ENCODE data around the gene SGCD. TPM values are rescaled to one million over a fixed set of nuclear protein-coding genes. Genes with fewer than 3 reads are reported as not detected.

SGCD gene
- 1 to 10 TPM; 5.1 to 8.1 (median 6.5) TPM for total RNA-seq

DNA sequence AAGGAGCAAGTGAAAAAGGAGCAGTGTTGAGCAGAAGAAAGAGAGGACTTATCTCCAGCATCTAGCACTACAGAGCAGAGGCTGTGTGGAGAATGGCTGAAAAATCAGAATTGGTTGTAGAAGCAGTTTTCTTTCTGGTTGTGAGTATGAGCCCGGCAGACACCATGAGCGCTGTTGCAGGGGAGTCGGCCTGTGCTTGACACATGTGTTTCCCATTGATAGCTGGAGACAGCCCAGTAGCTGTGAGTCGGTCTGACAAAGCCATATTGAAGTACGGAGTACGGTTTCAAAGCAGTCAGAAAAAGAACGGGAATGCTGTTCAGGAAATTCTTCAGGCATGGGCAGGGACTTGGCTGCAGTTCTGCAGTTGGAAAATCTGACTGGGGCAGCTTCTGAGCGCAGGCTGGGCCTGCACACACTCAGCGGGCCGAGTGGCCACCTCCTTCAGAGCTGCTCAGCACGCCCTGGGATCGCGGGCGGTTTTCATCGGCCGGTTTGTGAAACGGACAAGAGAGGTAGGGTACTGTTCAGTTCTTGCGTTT is at the start of gene SGCD:
Gene SGCD, plus strand, starts transcription at position 447 of the 542 bp plus-strand sequence.
- TF ChIP-seq, protein P1, sequence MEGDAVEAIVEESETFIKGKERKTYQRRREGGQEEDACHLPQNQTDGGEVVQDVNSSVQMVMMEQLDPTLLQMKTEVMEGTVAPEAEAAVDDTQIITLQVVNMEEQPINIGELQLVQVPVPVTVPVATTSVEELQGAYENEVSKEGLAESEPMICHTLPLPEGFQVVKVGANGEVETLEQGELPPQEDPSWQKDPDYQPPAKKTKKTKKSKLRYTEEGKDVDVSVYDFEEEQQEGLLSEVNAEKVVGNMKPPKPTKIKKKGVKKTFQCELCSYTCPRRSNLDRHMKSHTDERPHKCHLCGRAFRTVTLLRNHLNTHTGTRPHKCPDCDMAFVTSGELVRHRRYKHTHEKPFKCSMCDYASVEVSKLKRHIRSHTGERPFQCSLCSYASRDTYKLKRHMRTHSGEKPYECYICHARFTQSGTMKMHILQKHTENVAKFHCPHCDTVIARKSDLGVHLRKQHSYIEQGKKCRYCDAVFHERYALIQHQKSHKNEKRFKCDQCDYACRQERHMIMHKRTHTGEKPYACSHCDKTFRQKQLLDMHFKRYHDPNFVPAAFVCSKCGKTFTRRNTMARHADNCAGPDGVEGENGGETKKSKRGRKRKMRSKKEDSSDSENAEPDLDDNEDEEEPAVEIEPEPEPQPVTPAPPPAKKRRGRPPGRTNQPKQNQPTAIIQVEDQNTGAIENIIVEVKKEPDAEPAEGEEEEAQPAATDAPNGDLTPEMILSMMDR (IDR thresholded peaks at IDR 0.05; ENCODE audit: low read depth), result no peak

DNA sequence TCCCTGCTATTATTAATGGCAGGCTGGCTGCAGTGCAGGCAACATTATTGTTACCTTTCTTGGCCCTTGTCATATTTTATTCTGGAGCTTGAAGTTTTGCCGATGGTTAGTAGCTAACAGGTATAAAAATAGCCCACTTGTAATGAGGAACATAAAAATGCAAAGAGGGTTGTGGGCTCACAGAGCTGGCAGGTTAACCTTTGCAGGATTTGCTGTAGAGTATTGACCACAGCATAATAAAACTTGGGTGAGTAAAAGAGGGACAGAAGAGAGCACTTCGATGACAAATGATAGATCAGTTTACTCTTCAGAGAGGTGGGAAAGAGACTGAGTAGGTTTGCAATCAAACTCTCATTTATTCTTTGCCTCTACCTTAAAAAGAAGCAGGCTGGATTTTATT is 49.7 kb upstream of the SGCD start:
- TF ChIP-seq, protein P1 (IDR thresholded peaks at IDR 0.05; ENCODE audit: low read depth), result no peak

DNA sequence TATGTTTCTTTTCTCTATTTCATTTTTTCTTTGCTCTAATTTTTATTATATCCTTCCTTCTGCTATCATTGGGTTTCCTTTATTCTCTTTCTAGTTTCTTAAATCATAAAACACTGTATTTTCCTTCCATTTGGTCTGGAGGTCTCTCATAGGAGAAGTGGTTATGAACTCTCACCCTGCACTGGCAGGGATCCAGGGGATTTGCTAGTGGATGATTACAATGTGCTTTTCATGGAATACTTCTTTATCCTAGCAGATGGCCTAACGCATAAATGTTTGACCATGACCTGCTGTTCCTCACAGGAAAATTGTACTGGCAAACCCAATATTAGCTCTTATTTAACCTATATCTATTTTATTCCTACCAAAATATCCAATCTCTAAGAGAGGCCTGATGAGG is 31.5 kb upstream of the SGCD start:
- TF ChIP-seq, protein P1 (IDR thresholded peaks at IDR 0.05; ENCODE audit: low read depth), result no peak

DNA sequence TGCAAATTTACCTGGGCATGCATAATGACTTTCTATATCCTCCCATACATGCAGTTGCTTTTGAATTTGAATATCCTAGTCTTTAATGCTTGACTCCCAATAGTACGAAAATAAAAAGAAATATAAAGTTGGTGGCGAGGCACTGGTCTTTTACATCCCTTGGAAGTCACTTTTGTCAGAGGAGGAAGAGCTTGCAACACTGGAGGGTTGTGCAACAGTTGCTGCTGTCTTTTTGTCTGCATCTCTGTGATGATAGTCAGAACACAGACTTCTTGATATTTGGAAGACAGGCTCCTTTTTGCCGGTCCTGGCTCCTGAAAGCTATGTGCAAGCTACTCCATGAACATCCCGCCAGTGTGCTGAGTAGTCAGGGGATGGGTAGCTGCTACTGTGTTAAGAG is 16.8 kb upstream of the SGCD start:
- TF ChIP-seq, protein P1 (IDR thresholded peaks at IDR 0.05; ENCODE audit: low read depth), result no peak

DNA sequence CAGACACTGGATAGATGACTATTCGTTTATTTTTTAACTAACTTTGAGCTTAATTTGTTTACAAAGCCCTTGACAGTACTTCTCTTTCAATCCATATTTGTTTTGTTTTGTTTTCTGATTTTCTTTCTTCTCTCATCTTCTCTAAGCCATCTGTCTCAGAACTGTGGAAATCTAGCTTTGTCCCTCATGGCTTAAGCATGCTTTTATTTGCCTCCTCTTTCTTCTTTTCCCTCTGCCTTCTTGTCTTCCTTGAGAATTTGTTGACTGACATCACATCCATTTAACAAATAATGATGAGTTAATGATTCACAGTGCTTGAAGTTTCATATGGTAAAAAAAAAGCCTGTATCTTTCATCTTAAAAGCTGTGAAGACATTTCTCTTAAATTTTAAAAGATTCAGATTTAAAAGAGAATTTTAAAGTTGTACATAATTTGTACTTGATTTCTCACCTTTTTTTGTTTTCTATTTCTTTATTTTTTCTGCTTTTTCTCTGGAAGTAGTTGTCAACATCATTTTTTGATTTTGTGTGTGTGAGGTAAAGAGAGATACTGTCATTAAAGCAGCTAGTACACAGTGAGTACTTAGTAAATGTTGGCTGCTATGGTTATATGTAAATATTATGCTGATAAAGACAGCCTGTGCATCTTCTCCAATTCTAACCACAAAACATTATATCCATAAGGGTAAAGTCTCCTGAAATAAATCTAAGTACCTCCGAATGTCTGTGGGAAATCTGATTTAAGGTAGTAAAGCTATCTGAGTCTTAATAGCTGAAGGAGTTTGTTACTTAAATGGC is 13.9 kb upstream of the SGCD start:
- TF ChIP-seq, protein P1 (IDR thresholded peaks at IDR 0.05; ENCODE audit: low read depth), result no peak

DNA sequence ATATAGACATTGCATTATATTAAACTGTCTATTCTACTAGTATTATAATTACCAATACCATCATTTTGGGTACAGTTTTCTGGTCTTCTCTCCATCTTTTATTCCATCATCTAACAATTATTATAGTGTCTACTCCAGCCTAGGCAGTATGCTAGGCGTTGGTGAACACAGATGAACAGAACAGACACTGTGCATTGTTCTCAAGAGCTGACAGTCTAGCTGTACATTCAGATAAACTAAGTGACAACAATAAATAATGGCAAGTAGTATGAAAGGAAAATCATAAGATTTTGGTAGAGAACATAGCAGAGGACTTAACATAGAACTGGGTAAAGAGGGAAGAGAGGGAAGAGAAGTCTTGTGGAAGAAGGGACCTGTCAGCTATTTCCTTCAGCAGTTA is 12.5 kb upstream of the SGCD start:
- TF ChIP-seq, protein P1 (IDR thresholded peaks at IDR 0.05; ENCODE audit: low read depth), result no peak

DNA sequence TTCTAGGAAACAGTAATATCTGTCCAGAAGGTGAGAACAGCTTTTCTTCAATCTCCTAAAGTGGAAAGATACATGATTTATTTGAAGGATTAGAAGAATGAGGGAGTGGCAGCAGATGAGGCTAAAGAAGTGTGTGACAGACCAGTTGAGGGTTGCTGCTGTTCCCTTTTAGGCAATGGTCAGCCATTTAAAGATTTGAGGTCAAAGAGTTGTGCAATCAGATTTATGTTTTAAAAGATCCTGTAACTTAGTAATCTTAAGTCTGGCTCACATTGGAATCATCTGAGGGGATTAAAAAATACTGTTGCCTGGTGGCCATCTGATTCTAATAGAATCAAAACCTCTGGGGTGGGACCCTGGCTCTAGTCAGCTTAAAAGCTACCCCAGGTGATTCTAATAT is 4.3 kb upstream of the SGCD start:
- TF ChIP-seq, protein P1 (IDR thresholded peaks at IDR 0.05; ENCODE audit: low read depth), result no peak
